HAP-1 (cell line): ENCODE results near the gene KAT2A.

ENCODE experiments used
- DNase-seq, 2 experiments: peaks; one replicate each; pipeline ENCODE4 v3.0.0-alpha.2; 2016 to 2020; ENCODE audit warnings: low spot score in 2 of 2
- H3K27me3 ChIP-seq: fragments of 250-450 bp; sonication (Bioruptor Pico); 2 replicates; pipeline ENCODE4 v1.5.1; 2020; ENCODE audit warnings: low read depth, mild to moderate bottlenecking, moderate library complexity
- H3K36me3 ChIP-seq: fragments of 250-450 bp; sonication (Bioruptor Pico); replicated peaks from 2 replicates; pipeline ENCODE4 v1.5.1; 2020; ENCODE audit warnings: mild to moderate bottlenecking
- H3K4me1 ChIP-seq: fragments of 250-450 bp; sonication (Bioruptor Pico); 2 replicates; pipeline ENCODE4 v1.5.1; 2020; ENCODE audit warnings: mild to moderate bottlenecking
- H3K4me3 ChIP-seq: fragments of 250-450 bp; sonication (Bioruptor Pico); 2 replicates; pipeline ENCODE4 v1.5.1; 2020; ENCODE audit warnings: mild to moderate bottlenecking, moderate library complexity
- H3K9me3 ChIP-seq: fragments of 250-450 bp; sonication (Bioruptor Pico); 2 replicates; pipeline ENCODE4 v1.5.1; 2020; ENCODE audit warnings: mild to moderate bottlenecking, moderate library complexity
- in situ Hi-C: fragments of 300-500 bp; cut with MboI; formaldehyde crosslinking; loops from 3 replicates; pipeline ENCODE4 v1.14.3; 2020; ENCODE audit warnings: low sequenced_read_pairs, inconsistent platforms, mixed read lengths

Gene KAT2A

DNA sequence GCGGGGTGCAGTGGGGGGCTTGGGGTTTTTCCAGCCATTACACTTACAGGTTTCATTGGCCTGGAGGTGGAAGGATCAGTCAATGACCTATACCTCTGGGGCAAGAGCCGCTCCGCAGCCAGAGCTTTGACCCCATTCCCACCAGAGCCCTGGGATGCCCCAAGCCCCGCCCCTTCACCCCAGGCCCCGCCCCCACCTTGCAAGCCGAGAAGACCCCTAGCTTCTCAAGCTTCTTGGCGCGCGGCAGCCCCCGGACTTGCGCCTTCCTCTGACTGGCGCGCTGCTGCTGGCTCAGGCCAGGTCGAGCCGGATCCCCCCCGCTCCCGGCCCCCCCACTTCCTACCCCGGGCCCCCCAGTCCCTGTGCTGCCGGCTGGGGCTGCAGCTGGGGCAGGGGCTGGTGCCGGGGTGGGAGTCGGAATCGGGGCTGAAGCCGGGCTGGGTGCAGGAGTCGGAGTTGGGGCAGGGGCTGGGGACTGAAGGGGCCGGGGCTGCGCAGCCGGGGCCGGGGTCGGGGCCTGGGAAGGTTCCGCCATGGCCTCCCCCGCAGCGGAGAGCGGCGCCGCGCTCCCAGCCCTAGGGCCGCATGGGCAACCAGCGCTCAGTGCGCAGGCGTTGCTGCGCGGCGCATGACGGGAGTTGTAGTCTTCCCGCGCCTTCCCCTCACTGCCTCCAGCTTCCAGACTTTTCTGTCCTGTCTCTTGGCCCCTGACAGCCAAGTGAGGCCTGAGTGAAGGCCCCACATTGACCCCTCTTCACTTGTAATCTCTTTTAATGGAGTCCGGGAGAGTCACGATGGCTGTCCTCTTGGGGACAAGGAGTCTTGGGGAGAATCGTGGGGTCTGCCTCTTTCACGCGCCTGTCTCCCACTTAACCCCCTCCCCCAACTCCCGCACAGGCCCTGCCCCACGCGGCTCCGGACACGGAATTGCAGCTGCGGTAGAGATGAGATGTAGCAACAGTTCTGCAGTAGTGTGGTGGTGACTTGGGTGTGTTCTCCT, at the start of gene KAT2A:
KAT2A (minus strand) TSS at position 598 of the 1,000 bp plus-strand sequence; CDS start at position 535, 63 bp downstream.
- H3K9me3 ChIP-seq: no peaks in the 10 kb centered on the region
- H3K4me1 ChIP-seq: peaks cover 3% of the 10 kb centered on the region
- peak within 1 kb of the TSS; percentile 41 for H3K4me3 ChIP-seq
- DNase-seq: peak; percentile 68 to 86
- peaks cover 51% of the 10 kb centered on the region for H3K36me3 ChIP-seq
- in situ Hi-C loops: no loop called here
- H3K27me3 ChIP-seq: no peaks in the 10 kb centered on the region

DNA sequence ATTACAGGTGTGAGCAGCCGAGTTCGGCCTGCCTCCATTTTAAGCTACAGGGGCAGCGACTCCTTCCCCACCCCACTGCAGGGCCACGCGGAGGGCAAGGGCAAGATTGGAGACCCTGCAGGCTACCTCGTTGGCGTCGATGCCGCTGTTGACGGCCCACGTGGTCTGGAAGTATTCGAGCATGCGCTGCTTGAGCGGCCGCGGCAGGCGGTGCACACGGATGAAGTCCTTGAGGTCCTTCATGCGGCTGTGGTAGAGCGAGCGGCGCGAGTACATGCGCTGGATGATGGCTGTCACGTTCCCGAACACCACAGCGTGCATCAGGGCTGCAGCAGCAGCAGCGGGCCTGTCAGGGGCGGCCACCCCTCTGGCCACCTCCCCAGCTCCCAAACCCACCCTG, 48.2 kb upstream of the KAT2A start:
- Histone ChIP-seq H3K4me3 (no peak overlapping the region), H3K36me3 (no peaks in the 10 kb centered on the region), H3K4me1 (no peaks in the 10 kb centered on the region), H3K9me3 (no peaks in the 10 kb centered on the region), H3K27me3 (no peaks in the 10 kb centered on the region)
- DNase-seq: no peak
- in situ Hi-C loops: no loop called here

DNA sequence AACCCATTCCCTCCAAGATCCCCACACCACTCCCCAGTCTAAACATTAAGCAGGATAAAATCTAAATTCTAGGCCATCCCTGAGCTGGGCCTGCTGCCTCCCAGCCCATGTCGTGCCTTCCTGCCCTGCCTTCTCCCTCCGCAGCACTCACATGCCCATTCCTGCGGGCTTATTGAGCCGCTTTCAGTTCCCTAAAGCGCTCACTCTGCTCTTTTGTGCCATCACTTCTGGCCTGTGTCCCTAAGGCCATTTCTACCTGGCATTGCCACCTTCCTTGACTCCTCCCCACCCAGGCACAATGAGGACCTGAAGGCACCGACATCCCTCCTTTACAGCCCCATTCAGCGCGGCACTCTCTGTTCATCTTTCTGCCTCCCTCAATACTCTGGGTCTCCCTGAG, 46.6 kb upstream of the KAT2A start:
- no peak for DNase-seq
- in situ Hi-C loops: no loop called here
- no peaks in the 10 kb centered on the region for H3K27me3 ChIP-seq
- H3K4me3 ChIP-seq: no peak overlapping the region
- H3K4me1 ChIP-seq: no peaks in the 10 kb centered on the region
- no peaks in the 10 kb centered on the region for H3K9me3 ChIP-seq
- H3K36me3 ChIP-seq: no peaks in the 10 kb centered on the region

DNA sequence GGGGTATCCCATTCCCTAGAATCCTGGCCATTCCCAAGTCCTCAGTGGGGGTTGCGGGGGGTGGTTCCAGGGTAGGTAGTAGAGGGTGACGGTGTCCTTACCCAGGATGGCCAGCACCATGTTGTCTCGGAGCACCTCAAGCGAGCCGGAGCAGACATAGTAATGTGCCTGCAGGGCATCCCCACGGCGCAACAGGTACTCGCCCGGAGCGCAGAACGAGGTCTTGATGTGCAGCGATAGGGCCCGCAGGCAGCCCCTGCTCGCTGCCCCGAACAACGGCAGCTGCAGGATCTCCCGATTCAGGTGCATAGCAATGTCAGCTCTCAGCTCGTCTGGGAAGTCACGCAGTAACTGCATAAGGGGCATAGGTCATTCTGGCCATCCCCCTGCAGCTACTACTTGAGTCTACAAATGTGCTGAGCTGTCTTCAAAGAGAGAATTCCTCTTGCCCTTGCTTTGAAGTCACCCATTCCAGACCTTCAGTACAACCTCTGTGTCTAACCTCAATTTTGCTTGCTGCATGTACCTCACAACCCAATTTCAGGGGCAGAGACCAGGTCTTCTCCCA, 45.1 kb upstream of the KAT2A start:
- Histone ChIP-seq H3K9me3 (no peaks in the 10 kb centered on the region), H3K4me3 (no peak overlapping the region), H3K27me3 (no peaks in the 10 kb centered on the region), H3K36me3 (no peaks in the 10 kb centered on the region), H3K4me1 (no peaks in the 10 kb centered on the region)
- no peak for DNase-seq
- in situ Hi-C loops: no loop called here

DNA sequence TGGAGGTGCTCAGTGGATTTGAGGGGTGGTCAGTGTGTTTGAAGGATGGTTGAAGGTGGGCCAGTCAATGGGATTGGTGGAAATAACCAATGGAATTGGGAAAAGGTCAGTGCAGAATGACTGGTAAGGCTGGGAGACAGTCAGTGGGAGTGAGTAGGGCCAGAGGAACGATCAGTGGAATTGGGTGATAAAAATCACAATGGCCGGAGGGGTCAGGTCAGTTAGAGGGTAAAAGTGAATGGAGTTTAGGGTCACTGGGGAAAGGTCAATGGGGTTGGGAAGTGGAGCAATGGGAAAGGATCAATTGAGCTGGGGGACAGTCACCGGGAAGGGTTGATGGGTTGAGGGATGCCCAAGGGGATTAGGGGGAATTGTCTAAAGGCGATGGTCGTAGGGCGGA, 44.6 kb upstream of the KAT2A start:
- Histone ChIP-seq H3K4me1 (no peaks in the 10 kb centered on the region), H3K9me3 (no peaks in the 10 kb centered on the region), H3K27me3 (no peaks in the 10 kb centered on the region), H3K36me3 (no peaks in the 10 kb centered on the region), H3K4me3 (no peak overlapping the region)
- in situ Hi-C loops: no loop called here
- DNase-seq: no peak

DNA sequence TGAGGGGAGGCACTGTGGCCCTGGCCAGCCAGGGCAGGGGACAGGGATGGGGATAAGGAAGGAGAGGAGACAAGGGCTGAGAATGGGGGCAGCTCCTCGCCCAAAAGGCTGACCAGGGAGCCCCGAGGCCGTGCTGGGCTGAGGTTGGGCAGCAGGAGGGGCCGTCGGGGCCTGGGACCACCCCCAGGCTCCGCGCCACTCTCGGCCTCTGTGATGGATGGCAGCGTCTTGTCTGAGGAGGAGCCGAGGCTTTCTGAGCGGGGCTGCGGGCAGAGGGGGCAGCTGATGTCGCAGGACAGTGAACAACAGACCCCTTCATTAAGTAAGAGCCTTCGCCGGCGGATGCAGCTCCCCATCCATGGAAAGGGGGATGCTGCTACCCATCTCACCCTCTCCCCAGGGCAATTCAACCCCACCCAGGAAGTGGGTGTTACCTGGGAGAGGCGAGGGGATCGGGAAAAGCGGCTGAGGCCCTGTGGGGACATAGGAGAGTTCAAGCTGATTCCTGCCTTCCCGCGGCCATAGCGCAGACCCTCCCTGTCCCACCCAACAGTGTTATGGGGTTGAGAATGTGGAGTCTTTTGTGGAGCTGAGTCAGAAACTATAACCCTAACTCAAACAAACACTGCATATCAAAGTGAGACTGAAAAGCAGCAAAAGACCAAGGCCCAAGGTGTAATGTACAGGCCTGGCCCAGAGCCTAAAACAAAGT, 42.7 kb upstream of the KAT2A start:
- no peaks in the 10 kb centered on the region for H3K4me1 ChIP-seq
- in situ Hi-C loops: no loop called here
- DNase-seq: no peak
- H3K9me3 ChIP-seq: no peaks in the 10 kb centered on the region
- H3K4me3 ChIP-seq: no peak overlapping the region
- H3K36me3 ChIP-seq: no peaks in the 10 kb centered on the region
- H3K27me3 ChIP-seq: no peaks in the 10 kb centered on the region

DNA sequence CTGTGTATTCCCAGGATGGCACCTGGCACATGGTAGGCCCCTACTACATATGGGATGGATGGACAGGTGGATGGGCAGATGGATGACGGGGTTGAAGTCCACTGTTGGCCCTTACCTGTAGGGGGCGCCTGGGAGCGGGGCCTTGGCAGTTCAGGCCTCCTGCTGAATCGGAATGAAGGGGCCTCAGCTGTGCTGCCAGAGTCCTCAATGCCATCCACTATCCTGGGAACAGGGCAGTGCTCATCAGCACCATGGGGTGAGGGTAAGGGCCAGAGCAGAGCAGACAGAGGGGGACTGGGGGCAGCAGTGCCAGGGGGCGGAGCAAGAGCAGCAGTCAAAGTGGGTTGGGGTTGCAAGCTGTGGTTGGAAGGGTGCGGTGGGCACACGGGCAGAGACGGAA, 41.9 kb upstream of the KAT2A start:
- in situ Hi-C loops: no loop called here
- Histone ChIP-seq H3K27me3 (no peaks in the 10 kb centered on the region), H3K4me3 (no peak overlapping the region), H3K4me1 (no peaks in the 10 kb centered on the region), H3K9me3 (no peaks in the 10 kb centered on the region), H3K36me3 (no peaks in the 10 kb centered on the region)
- DNase-seq: peak in 1 of 2 experiments; percentile 76

DNA sequence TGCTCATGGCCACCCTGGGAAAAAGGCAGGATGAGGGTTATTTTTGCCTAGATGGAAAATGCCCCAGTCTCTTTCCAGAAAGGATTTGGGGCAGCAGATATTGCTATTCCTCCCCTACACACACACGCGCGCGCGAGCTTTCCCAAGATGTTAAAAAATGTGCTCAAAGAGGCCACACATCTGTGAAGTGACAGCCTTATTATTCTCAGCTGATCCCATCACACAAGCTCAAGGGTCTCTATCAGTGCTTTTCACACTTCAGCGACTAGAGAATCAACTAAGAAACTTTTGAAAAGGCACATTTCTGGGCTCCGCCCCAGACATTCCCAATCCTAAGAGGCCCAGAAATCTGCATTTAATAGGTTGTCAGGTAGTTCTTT, 39.4 kb upstream of the KAT2A start:
- DNase-seq: no peak
- Histone ChIP-seq H3K36me3 (no peaks in the 10 kb centered on the region), H3K4me1 (no peaks in the 10 kb centered on the region), H3K27me3 (no peaks in the 10 kb centered on the region), H3K4me3 (no peak overlapping the region), H3K9me3 (no peaks in the 10 kb centered on the region)
- in situ Hi-C loops: no loop called here

DNA sequence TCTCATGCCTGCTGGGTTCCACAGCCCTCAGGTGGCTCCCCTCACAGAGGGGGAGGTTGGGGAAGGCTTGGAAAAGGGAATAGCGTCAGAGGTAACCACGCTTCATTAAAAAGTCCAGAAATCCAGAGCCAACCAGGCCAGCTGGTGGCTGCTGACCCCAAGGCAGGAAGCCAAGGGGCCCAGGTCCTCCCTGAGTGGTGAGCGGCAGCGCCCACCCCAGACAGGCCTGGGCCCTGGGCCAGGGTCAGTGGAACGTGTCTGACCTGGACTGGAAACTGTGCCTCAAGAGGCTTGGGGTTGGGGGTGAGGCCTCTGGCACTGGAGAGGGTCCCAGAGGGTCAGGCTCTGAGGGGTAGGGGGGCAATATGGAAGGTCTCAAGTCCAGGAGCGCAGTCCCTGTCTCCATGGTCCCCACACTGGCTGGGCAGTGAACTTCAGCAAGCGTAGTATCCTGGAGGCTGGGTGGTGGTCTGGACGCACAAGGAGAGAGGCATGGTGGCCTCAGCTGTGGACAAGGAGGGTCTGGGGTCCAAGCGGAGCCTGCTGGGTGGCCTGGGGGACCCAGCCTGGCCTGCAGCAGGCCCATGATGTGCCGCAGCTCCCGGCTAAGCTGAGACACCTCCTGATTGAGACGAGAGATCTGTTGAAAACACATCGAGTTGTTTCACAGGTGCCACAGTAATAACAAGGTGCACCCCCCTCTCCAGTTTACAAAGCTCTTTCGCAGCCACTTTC, 38.8 kb upstream of the KAT2A start:
- in situ Hi-C loops: no loop called here
- Histone ChIP-seq H3K4me3 (no peak overlapping the region), H3K27me3 (no peaks in the 10 kb centered on the region), H3K9me3 (no peaks in the 10 kb centered on the region), H3K36me3 (no peaks in the 10 kb centered on the region), H3K4me1 (no peaks in the 10 kb centered on the region)
- no peak for DNase-seq

DNA sequence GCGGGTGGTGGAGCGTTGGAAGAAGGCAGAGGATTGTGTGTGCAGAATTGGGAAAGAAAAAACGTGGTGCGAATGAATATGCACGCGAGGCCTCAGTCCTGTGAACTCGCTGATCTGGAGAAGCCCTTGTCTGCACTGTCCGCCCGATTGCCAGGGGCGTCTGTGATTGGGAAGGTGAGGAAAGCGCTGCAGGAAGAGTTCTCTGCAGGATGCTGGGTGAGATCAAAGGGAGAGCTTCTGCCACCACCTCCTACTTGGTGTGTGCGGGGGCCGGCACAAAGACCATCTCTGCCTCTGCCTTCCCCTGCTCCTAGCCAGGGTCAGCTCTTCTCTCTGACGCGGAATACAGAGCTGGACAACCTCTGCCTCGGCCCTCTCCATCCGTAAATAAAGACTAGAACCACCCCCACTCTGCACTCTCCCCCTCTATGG, 34.5 kb upstream of the KAT2A start:
- Histone ChIP-seq H3K27me3 (no peaks in the 10 kb centered on the region), H3K36me3 (peaks cover 3% of the 10 kb centered on the region; the same call in 1 of the 2 replicates), H3K4me1 (peaks cover 8% of the 10 kb centered on the region), H3K9me3 (no peaks in the 10 kb centered on the region), H3K4me3 (no peak overlapping the region; the same call in 1 of the 2 replicates)
- DNase-seq: no peak
- in situ Hi-C loops: no loop called here

DNA sequence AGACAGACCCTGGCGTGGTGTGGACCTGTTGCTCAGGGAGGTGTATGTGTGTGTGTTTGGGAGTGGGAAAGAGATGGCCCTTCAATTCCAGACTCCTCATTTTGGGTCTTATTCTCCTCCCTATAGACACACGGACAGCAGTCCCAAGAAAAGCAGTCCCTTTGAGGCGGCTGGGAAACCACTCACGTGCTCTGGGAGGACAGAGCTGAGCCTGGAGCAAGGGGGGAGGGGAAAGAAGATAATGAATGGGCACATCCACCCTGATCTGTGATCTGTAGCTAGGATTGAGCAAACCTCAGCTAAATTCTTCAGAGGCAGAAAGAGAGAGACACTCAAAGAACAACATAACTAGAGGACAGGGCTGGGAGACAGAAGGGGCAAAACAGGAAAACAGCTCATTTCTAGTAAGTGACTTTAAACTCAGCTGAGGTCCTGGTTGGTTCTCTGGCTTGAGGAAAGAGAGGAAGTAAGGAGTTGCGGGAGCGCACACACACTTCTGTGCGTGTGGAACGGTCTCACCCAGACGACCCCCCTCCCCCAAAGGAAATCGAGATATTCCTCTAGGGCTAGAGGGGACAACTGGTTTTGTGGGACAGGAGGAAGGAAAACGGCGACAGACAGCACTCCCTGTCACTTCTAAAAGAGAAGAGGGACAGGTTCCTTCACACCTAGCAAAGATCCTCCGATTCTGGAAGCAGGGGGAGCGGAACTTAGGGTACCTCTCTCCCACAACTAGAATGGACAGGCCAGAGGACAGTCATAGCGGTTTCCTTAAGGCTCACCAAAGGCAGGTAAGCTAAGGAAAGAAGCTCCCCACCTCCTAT, 33.0 kb upstream of the KAT2A start:
- H3K9me3 ChIP-seq: no peaks in the 10 kb centered on the region
- peaks cover 8% of the 10 kb centered on the region for H3K4me1 ChIP-seq
- H3K36me3 ChIP-seq: peaks cover 3% of the 10 kb centered on the region; the same call in 1 of the 2 replicates
- peak; percentile 50 to 51 for DNase-seq
- in situ Hi-C loops: no loop called here
- H3K4me3 ChIP-seq: peak overlapping the region; percentile 97
- H3K27me3 ChIP-seq: no peaks in the 10 kb centered on the region

DNA sequence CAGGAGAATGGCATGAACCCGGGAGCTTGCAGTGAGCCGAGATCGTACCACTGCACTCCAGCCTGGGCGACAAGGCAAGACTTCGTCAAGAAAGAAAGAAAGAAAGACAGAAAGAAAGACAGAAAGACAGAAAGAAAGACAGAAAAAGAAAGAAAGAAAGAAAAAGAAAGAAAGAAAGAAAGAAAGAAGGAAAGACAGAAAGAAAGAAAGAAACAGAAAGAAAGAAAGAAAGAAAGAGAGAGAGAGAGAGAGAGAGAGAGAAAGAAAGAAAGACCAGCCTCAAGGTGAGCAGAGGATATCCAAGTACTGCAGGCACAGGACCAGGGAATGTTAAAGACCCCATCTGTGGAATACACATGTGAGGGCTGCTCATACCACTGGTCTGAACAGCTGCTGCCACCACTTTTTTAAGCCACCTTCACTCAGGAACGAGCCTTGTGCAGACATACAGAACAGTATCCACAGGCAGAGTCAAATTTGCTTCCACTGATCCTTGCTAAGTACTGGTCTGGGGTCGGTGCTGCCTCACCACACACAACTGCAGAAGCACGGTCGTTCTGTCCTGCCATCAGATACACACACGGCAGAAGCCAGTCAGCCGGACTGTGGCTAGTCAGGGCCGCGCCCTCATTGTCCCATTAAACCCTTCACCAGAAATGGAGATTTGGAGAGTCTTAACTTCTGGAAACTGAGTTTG, 25.9 kb upstream of the KAT2A start:
- DNase-seq: no peak
- Histone ChIP-seq H3K4me1 (peaks cover 16% of the 10 kb centered on the region), H3K36me3 (peaks cover 13% of the 10 kb centered on the region), H3K27me3 (no peaks in the 10 kb centered on the region), H3K4me3 (no peak overlapping the region), H3K9me3 (no peaks in the 10 kb centered on the region)
- in situ Hi-C loops: no loop called here
